K562 (cell line): ENCODE results near the gene CCDC174. TPM values are rescaled to one million over a fixed set of nuclear protein-coding genes. Genes with fewer than 3 reads are reported as not detected.

ENCODE experiments used
- CTBP1 ChIP-seq: fragments of 450-650 bp; IDR thresholded peaks from 2 replicates; pipeline ENCODE4 v1.6.1; 2016; ENCODE audit warnings: borderline replicate concordance
- DEAF1 ChIP-seq: fragments of 450-650 bp; formaldehyde crosslinking; IDR thresholded peaks from 2 replicates; pipeline ENCODE4 v1.4.0; 2020; ENCODE audit warnings: mild to moderate bottlenecking, moderate library complexity
- MCM2 ChIP-seq: fragments of 450-650 bp; IDR thresholded peaks from 2 replicates; pipeline ENCODE4 v1.6.1; 2017; ENCODE audit warnings: low read depth, mild to moderate bottlenecking
- MITF ChIP-seq: IDR thresholded peaks from 2 replicates; pipeline ENCODE4 v1.6.1; 2014; ENCODE audit warnings: antibody characterized with exemption
- NFIX ChIP-seq: fragments of 250-450 bp; sonication (Bioruptor Pico); IDR thresholded peaks from 2 replicates; pipeline ENCODE4 v1.4.0; 2020; ENCODE audit warnings: low read depth, mild to moderate bottlenecking, moderate library complexity
- PATZ1 ChIP-seq: fragments of 250-450 bp; sonication (Bioruptor Pico); IDR thresholded peaks from 2 replicates; pipeline ENCODE4 v1.5.0; 2020; ENCODE audit warnings: mild to moderate bottlenecking, borderline replicate concordance
- PHB2 ChIP-seq: fragments of 450-650 bp; IDR thresholded peaks from 2 replicates; pipeline ENCODE4 v1.6.1; 2017; ENCODE audit warnings: low read depth
- PKNOX1 ChIP-seq: fragments of 450-650 bp; IDR thresholded peaks from 2 replicates; pipeline ENCODE4 v1.6.1; 2016
- SP2 ChIP-seq: IDR thresholded peaks from 2 replicates; pipeline ENCODE4 v1.6.1; 2011; ENCODE audit warnings: mild to moderate bottlenecking, low read depth, low read length, moderate library complexity; ENCODE audit not compliant: poor library complexity, severe bottlenecking; ENCODE audit errors: extremely low read depth
- SREBF2 ChIP-seq: sonication (generic); formaldehyde crosslinking; IDR thresholded peaks from 2 replicates; pipeline ENCODE4 v1.4.0; 2020; ENCODE audit warnings: mild to moderate bottlenecking, missing genetic modification reagents
- TAF15 ChIP-seq: fragments of 200-400 bp; formaldehyde crosslinking; IDR thresholded peaks from 2 replicates; pipeline ENCODE4 v1.6.1; 2017; ENCODE audit warnings: mild to moderate bottlenecking, low read depth, low read length, moderate library complexity
- THAP12 ChIP-seq: fragments of 250-450 bp; sonication (Bioruptor Pico); IDR thresholded peaks from 2 replicates; pipeline ENCODE4 v1.9.0; 2021; ENCODE audit warnings: mild to moderate bottlenecking, inconsistent platforms
- ZEB2 ChIP-seq: fragments of 450-650 bp; IDR thresholded peaks from 2 replicates; pipeline ENCODE4 v1.6.1; 2016
- ZNF347 ChIP-seq: fragments of 450-650 bp; formaldehyde crosslinking; IDR thresholded peaks from 2 replicates; pipeline ENCODE4 v1.4.0; 2020; ENCODE audit warnings: low read depth, mild to moderate bottlenecking, moderate library complexity
- ZNF431 ChIP-seq: sonication (generic); formaldehyde crosslinking; IDR thresholded peaks from 2 replicates; pipeline ENCODE4 v1.8.0; 2022; ENCODE audit warnings: mild to moderate bottlenecking, missing genetic modification reagents
- ZNF507 ChIP-seq: conservative IDR thresholded peaks from 2 replicates; pipeline ENCODE4 v1.6.1; 2017; ENCODE audit warnings: missing genetic modification characterization, missing compliant biosample characterization
- ZNF766 ChIP-seq: fragments of 200-800 bp; sonication (Bioruptor generic); conservative IDR thresholded peaks from 2 replicates; pipeline ENCODE4 v1.6.1; 2016; ENCODE audit warnings: missing genetic modification characterization, missing compliant biosample characterization
- ZSCAN29 ChIP-seq: fragments of 450-650 bp; IDR thresholded peaks from 2 replicates; pipeline ENCODE4 v1.6.1; 2017
- polyA plus RNA-seq, 8 experiments: library from polyadenylated mRNA; depleted of rRNA in 4 of 8; stranded (reverse) in 5 of 8; unstranded in 3 of 8; fragments of >200 nt; fragmentation: Nextera tagmentation in 2 of 8; fragmentation: Illumina TruSeq in 1 of 8; extraction: Ambion mirVana in 2 of 8; extraction: Trizol in 1 of 8; gene quantifications; 2 replicates each; pipeline versions ENCODE4 v1.2.1 to v1.2.3, GENCODE V29; 2011 to 2014; ENCODE audit warnings: inconsistent platforms in 1 of 8, missing spikeins in 1 of 8
- total RNA-seq, 7 experiments: library from RNA; depleted of rRNA in 6 of 7; stranded (reverse); fragments of >200 nt in 6 of 7; fragmentation: Illumina TruSeq in 2 of 7; extraction: Trizol in 2 of 7; gene quantifications; 2 replicates each; pipeline versions ENCODE4 v1.2.1 to v1.2.3, GENCODE V29; 2011 to 2021; ENCODE audit warnings: low replicate concordance in 1 of 7

CCDC174 gene
- total and polyA plus RNA-seq, 9 of the 15 experiments (the other 6 are each of a cell fraction or from before 2014, with no cell fraction given): 7.4 to 41.0 (median 28.5) TPM

GRCh38 chr3:14633819-14634424 is 17.6 kb upstream of the CCDC174 start (continued):
- TF ChIP-seq CTBP1 (no peak; the same call in 1 of the 2 replicates), ZNF507 (tag) (no peak), ZEB2 (no peak), SP2 (no peak), ZNF431 (no peak), NFIX (no peak), PKNOX1 (peak; percentile 70), SREBF2 (no peak), ZNF766 (CRISPR knock-in tag) (no peak), THAP12 (CRISPR knock-in tag) (no peak), PATZ1 (CRISPR knock-in tag) (no peak), ZNF347 (CRISPR knock-in tag) (no peak), ZSCAN29 (no peak), TAF15 (no peak), MITF (no peak), PHB2 (no peak), MCM2 (no peak), DEAF1 (CRISPR knock-in tag) (peak; percentile 44)
